Peyer's patch (tissue), 4 donors: ENCODE measurements around the gene PRR5L.

ENCODE experiments used
- POLR2A ChIP-seq, 2 donors: fragments of 450-650 bp; IDR thresholded peaks; one replicate each; pipeline ENCODE4 v1.5.1; 2017; ENCODE audit warnings: antibody characterized with exemption in 2 of 2, mild to moderate bottlenecking in 2 of 2, moderate library complexity in 2 of 2
- TF ChIP-seq, protein P1 (sequence below), 6 experiments: fragments of 450-650 bp in 4 of 6; fragments of 200-600 bp in 2 of 6; sonication (generic) in 1 of 6; IDR thresholded peaks; one replicate each; pipeline ENCODE4 v1.5.1; 2017 to 2019; ENCODE audit warnings: antibody characterized with exemption in 6 of 6, mild to moderate bottlenecking in 3 of 6, moderate library complexity in 1 of 6

DNA sequence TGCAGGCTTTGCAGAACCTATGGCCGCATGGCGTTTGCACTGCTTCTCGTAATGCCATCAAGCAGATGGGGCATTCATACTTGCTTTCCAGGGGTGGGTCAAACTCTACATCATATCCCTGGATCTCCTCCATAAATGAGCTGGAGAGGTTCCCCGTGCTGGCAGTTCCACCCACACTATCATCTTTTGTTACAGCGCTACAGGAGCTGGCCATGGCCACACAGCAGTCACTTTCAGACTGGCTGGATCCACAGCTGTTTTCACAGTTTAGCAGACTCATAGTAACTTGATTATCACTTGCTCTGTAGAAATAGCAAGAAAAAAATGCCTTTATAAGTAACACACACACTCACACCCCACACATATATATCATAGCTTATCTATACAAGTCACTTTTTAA, 205.1 kb downstream of the PRR5L start:
- TF ChIP-seq POLR2A (IDR thresholded peaks at IDR 0.05) = no peak
- TF ChIP-seq, protein P1, sequence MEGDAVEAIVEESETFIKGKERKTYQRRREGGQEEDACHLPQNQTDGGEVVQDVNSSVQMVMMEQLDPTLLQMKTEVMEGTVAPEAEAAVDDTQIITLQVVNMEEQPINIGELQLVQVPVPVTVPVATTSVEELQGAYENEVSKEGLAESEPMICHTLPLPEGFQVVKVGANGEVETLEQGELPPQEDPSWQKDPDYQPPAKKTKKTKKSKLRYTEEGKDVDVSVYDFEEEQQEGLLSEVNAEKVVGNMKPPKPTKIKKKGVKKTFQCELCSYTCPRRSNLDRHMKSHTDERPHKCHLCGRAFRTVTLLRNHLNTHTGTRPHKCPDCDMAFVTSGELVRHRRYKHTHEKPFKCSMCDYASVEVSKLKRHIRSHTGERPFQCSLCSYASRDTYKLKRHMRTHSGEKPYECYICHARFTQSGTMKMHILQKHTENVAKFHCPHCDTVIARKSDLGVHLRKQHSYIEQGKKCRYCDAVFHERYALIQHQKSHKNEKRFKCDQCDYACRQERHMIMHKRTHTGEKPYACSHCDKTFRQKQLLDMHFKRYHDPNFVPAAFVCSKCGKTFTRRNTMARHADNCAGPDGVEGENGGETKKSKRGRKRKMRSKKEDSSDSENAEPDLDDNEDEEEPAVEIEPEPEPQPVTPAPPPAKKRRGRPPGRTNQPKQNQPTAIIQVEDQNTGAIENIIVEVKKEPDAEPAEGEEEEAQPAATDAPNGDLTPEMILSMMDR (IDR thresholded peaks at IDR 0.05) = no peak
